Gastroesophageal sphincter (tissue), 4 donors: ENCODE results near the gene COL5A1. TPM values are rescaled to one million over a fixed set of nuclear protein-coding genes. Genes with fewer than 3 reads are reported as not detected.
A peak's percentile ranks its signal among the peaks of the same experiment; 100 is the strongest.

ENCODE experiments used
- ATAC-seq: fragments of 150-250 bp; one replicate; pipeline ENCODE4 v1.9.1; 2016; ENCODE audit warnings: mild to moderate bottlenecking, moderate library complexity
- H3K27ac ChIP-seq, 4 donors: fragments of 200-600 bp; sonication (generic) in 3 of 4; 1 replicate in 3 of 4; 2 replicates in 1 of 4; pipeline ENCODE4 v1.5.1; 2016 to 2019
- H3K27me3 ChIP-seq: fragments of 200-600 bp; sonication (generic); one replicate; pipeline ENCODE4 v1.5.1; 2019
- H3K36me3 ChIP-seq, 2 donors: fragments of 200-600 bp; sonication (generic); one replicate each; pipeline ENCODE4 v1.5.1; 2019; ENCODE audit warnings: control low read depth in 1 of 2
- H3K4me1 ChIP-seq, 3 donors: fragments of 200-600 bp; sonication (generic); 1 replicate in 2 of 3; 2 replicates in 1 of 3; pipeline ENCODE4 v1.5.1; 2016 to 2019; ENCODE audit warnings: control low read depth in 2 of 3
- H3K4me3 ChIP-seq, 2 donors: fragments of 200-600 bp; sonication (generic); one replicate each; pipeline ENCODE4 v1.5.1; 2019; ENCODE audit warnings: mild to moderate bottlenecking in 1 of 2, moderate library complexity in 1 of 2
- H3K9me3 ChIP-seq, 3 donors: fragments of 200-600 bp; sonication (generic); one replicate each; pipeline ENCODE4 v1.5.1; 2017 to 2019; ENCODE audit warnings: control low read depth in 2 of 3
- CTCF ChIP-seq, 4 experiments: fragments of 200-600 bp in 2 of 4; fragments of 450-650 bp in 2 of 4; sonication (generic) in 1 of 4; IDR thresholded peaks; one replicate each; pipeline ENCODE4 v1.5.1; 2017 to 2019; ENCODE audit warnings: antibody characterized with exemption in 4 of 4, mild to moderate bottlenecking in 2 of 4, moderate library complexity in 2 of 4
- EP300 ChIP-seq: sonication (generic); formaldehyde crosslinking; IDR thresholded peaks from one replicate; pipeline ENCODE4 v1.6.1; 2017; ENCODE audit warnings: antibody characterized with exemption, mild to moderate bottlenecking
- POLR2A ChIP-seq, 2 donors: fragments of 450-650 bp; IDR thresholded peaks; one replicate each; pipeline ENCODE4 v1.6.1; 2017; ENCODE audit warnings: antibody characterized with exemption in 2 of 2, mild to moderate bottlenecking in 2 of 2, moderate library complexity in 1 of 2
- POLR2AphosphoS5 ChIP-seq: sonication (generic); formaldehyde crosslinking; IDR thresholded peaks from one replicate; pipeline ENCODE4 v1.6.1; 2017; ENCODE audit warnings: antibody characterized with exemption
- WGBS, 2 donors: methylation state at CpG; one replicate each; pipeline ENCODE4 v1.1.5; 2018; ENCODE audit warnings: low coverage in 1 of 2; 5-methylcytosine and 5-hydroxymethylcytosine counted together
- total RNA-seq, 4 donors: library from RNA; depleted of rRNA; stranded (reverse); fragments of >200 nt; gene quantifications; one replicate each; pipeline ENCODE4 v1.1.0, GENCODE V29; 2016

The COL5A1 gene
- total RNA-seq, 4 donors from 2014 or later: 48.5 to 86.4 (median 74.9) TPM

- peak in 3 of 4 experiments; percentile 34 to 42 (median 39) for TF ChIP-seq CTCF (IDR thresholded peaks at IDR 0.05)
- TF ChIP-seq EP300: no peak
- H3K9me3 ChIP-seq: no peaks in the 10 kb centered on the region
- H3K4me3 ChIP-seq: no peak overlapping the region
- no CpG with 5 or more reads among the region's 1 CpG for WGBS, 2 donors
- H3K27ac ChIP-seq: peak overlapping the region; percentile 25 to 92 (median 85)
- no peaks in the 10 kb centered on the region for H3K27me3 ChIP-seq
- H3K4me1 ChIP-seq: peaks cover 20 to 86% (median 52%) of the 10 kb centered on the region in 3 donors
- no peaks in the 10 kb centered on the region for H3K36me3 ChIP-seq
- ATAC-seq: no peak
These were observed 18.8 kb downstream of the COL5A1 start for GRCh38 chr9:134660407-134660806.

- TF ChIP-seq EP300 (no peak), CTCF (IDR thresholded peaks at IDR 0.05) (no peak), POLR2AphosphoS5 (no peak), POLR2A (IDR thresholded peaks at IDR 0.05) (no peak)
- ATAC-seq: no peak
These were observed 19.7 kb downstream of the COL5A1 start for GRCh38 chr9:134661299-134661698.

GRCh38 chr9:134661791-134662142 lies 20.2 kb downstream of the COL5A1 start:
- Histone ChIP-seq H3K27me3 (no peaks in the 10 kb centered on the region), H3K27ac (peak overlapping the region; percentile 82 to 92 (median 85)), H3K4me3 (no peak overlapping the region), H3K36me3 (no peaks in the 10 kb centered on the region), H3K4me1 (peaks cover 20 to 73% (median 44%) of the 10 kb centered on the region in 3 donors), H3K9me3 (no peaks in the 10 kb centered on the region)
- ATAC-seq: peak; percentile 84
- TF ChIP-seq POLR2A (IDR thresholded peaks at IDR 0.05) (no peak), POLR2AphosphoS5 (no peak), CTCF (IDR thresholded peaks at IDR 0.05) (no peak), EP300 (no peak)
- WGBS, 2 donors: 32 to 53% methylated on average over 6 to 10 of the region's 11 CpGs

More at GRCh38 chr9:134661299-134661698, 19.7 kb downstream of the COL5A1 start:
- H3K9me3 ChIP-seq: no peaks in the 10 kb centered on the region
- H3K27ac ChIP-seq: peak overlapping the region; percentile 82 to 92 (median 85)
- WGBS, 2 donors: 28% methylated on average over 6 of the region's 6 CpGs; no CpG with 5 or more reads in 1 of the 2 donors
- no peak overlapping the region for H3K4me3 ChIP-seq
- no peaks in the 10 kb centered on the region for H3K27me3 ChIP-seq
- H3K4me1 ChIP-seq: peaks cover 20 to 77% (median 44%) of the 10 kb centered on the region in 3 donors
- no peaks in the 10 kb centered on the region for H3K36me3 ChIP-seq

- Histone ChIP-seq H3K27me3 (no peaks in the 10 kb centered on the region), H3K4me3 (no peak overlapping the region), H3K9me3 (no peaks in the 10 kb centered on the region), H3K36me3 (no peaks in the 10 kb centered on the region), H3K27ac (peak overlapping the region; percentile 82 to 92 (median 85)), H3K4me1 (peaks cover 20 to 77% (median 44%) of the 10 kb centered on the region in 3 donors)
- TF ChIP-seq CTCF (IDR thresholded peaks at IDR 0.05) (no peak), EP300 (no peak), POLR2AphosphoS5 (peak; percentile 85), POLR2A (IDR thresholded peaks at IDR 0.05) (no peak)
- ATAC-seq: peak; percentile 86
- 18 to 22% methylated on average over 7 to 14 of the region's 17 CpGs for WGBS, 2 donors
These were observed 20.7 kb downstream of the COL5A1 start for GRCh38 chr9:134662143-134662876.

GRCh38 chr9:134663084-134663483 lies 21.5 kb downstream of the COL5A1 start:
- peak overlapping the region; percentile 82 to 92 (median 85) for H3K27ac ChIP-seq
- no peaks in the 10 kb centered on the region for H3K36me3 ChIP-seq
- no peaks in the 10 kb centered on the region for H3K27me3 ChIP-seq
- no peaks in the 10 kb centered on the region for H3K9me3 ChIP-seq
- peaks cover 20 to 75% (median 39%) of the 10 kb centered on the region in 3 donors for H3K4me1 ChIP-seq
- ATAC-seq: no peak
- WGBS, 2 donors: 30 to 32% methylated on average over 2 to 3 of the region's 10 CpGs
- no peak overlapping the region for H3K4me3 ChIP-seq
- TF ChIP-seq EP300 (no peak), CTCF (IDR thresholded peaks at IDR 0.05) (no peak), POLR2A (IDR thresholded peaks at IDR 0.05) (no peak), POLR2AphosphoS5 (no peak)
